ENCODE data around the gene KRTAP4-4. TPM values are rescaled to one million over a fixed set of nuclear protein-coding genes. Genes with fewer than 3 reads are reported as not detected.

Gene KRTAP4-4
- total and polyA plus RNA-seq, 2 of the 8 experiments (the other 6 are each of a cell fraction or from before 2014, with no cell fraction given) = not detected

Small RNA genes within 50 kb of the gene (small RNA-seq; reads per million reads assigned to genes)
- gene KRTAP4-17P (ENCODE audit: insufficient read depth) = not detected

Other genes with a start within 250 kb of the KRTAP4-4 start
Only the 30 nearest of the 40 such genes appear.
- not detected in 2 replicates for gene KRTAP3-1, start 151.6 kb downstream of the KRTAP4-4 start, total RNA-seq (2021; fragmentation: NEBNext Ultra II Directional; extraction: Animal tissue kit (Norgen Biotek cat#: 25700))
- gene KRTAP3-1, start 151.6 kb downstream of the KRTAP4-4 start, polyA plus RNA-seq (2011; rRNA removed) = not detected in 2 replicates
- gene KRTAP1-5, start 133.5 kb downstream of the KRTAP4-4 start, total RNA-seq (2021; fragmentation: NEBNext Ultra II Directional; extraction: Animal tissue kit (Norgen Biotek cat#: 25700)) = not detected in 2 replicates
- gene KRTAP1-5, start 133.5 kb downstream of the KRTAP4-4 start, polyA plus RNA-seq (2011; rRNA removed) = not detected in 2 replicates
- gene KRTAP1-4, start 130.6 kb downstream of the KRTAP4-4 start, total RNA-seq (2021; fragmentation: NEBNext Ultra II Directional; extraction: Animal tissue kit (Norgen Biotek cat#: 25700)) = not detected in 2 replicates
- not detected in 2 replicates for gene KRTAP1-4, start 130.6 kb downstream of the KRTAP4-4 start, polyA plus RNA-seq (2011; rRNA removed)
- not detected in 2 replicates for gene KRTAP1-3, start 125.9 kb downstream of the KRTAP4-4 start, total RNA-seq (2021; fragmentation: NEBNext Ultra II Directional; extraction: Animal tissue kit (Norgen Biotek cat#: 25700))
- gene KRTAP1-3, start 125.9 kb downstream of the KRTAP4-4 start, polyA plus RNA-seq (2011; rRNA removed) = not detected in 2 replicates
- gene KRTAP1-1, start 119.3 kb downstream of the KRTAP4-4 start, total RNA-seq (2021; fragmentation: NEBNext Ultra II Directional; extraction: Animal tissue kit (Norgen Biotek cat#: 25700)) = not detected in 2 replicates
- not detected in 2 replicates for gene KRTAP1-1, start 119.3 kb downstream of the KRTAP4-4 start, polyA plus RNA-seq (2011; rRNA removed)
- gene KRTAP2-1, start 113.4 kb downstream of the KRTAP4-4 start, total RNA-seq (2021; fragmentation: NEBNext Ultra II Directional; extraction: Animal tissue kit (Norgen Biotek cat#: 25700)) = not detected in 2 replicates
- not detected in 2 replicates for gene KRTAP2-1, start 113.4 kb downstream of the KRTAP4-4 start, polyA plus RNA-seq (2011; rRNA removed)
- not detected in 2 replicates for gene KRTAP2-2, start 105.5 kb downstream of the KRTAP4-4 start, total RNA-seq (2021; fragmentation: NEBNext Ultra II Directional; extraction: Animal tissue kit (Norgen Biotek cat#: 25700))
- not detected in 2 replicates for gene KRTAP2-2, start 105.5 kb downstream of the KRTAP4-4 start, polyA plus RNA-seq (2011; rRNA removed)
- not detected in 2 replicates for gene KRTAP2-3, start 100.6 kb downstream of the KRTAP4-4 start, total RNA-seq (2021; fragmentation: NEBNext Ultra II Directional; extraction: Animal tissue kit (Norgen Biotek cat#: 25700))
- not detected in 2 replicates for gene KRTAP2-3, start 100.6 kb downstream of the KRTAP4-4 start, polyA plus RNA-seq (2011; rRNA removed)
- not detected in 2 replicates for gene KRTAP2-4, start 94.9 kb downstream of the KRTAP4-4 start, total RNA-seq (2021; fragmentation: NEBNext Ultra II Directional; extraction: Animal tissue kit (Norgen Biotek cat#: 25700))
- not detected in 2 replicates for gene KRTAP2-4, start 94.9 kb downstream of the KRTAP4-4 start, polyA plus RNA-seq (2011; rRNA removed)
- gene KRTAP4-7, start 76.6 kb downstream of the KRTAP4-4 start, total RNA-seq (2021; fragmentation: NEBNext Ultra II Directional; extraction: Animal tissue kit (Norgen Biotek cat#: 25700)) = not detected in 2 replicates
- not detected in 2 replicates for gene KRTAP4-7, start 76.6 kb downstream of the KRTAP4-4 start, polyA plus RNA-seq (2011; rRNA removed)
- gene KRTAP4-8, start 62.6 kb downstream of the KRTAP4-4 start, total RNA-seq (2021; fragmentation: NEBNext Ultra II Directional; extraction: Animal tissue kit (Norgen Biotek cat#: 25700)) = not detected in 2 replicates
- not detected in 2 replicates for gene KRTAP4-8, start 62.6 kb downstream of the KRTAP4-4 start, polyA plus RNA-seq (2011; rRNA removed)
- not detected in 2 replicates for gene KRTAP4-16, start 58.5 kb downstream of the KRTAP4-4 start, total RNA-seq (2021; fragmentation: NEBNext Ultra II Directional; extraction: Animal tissue kit (Norgen Biotek cat#: 25700))
- not detected in 2 replicates for gene KRTAP4-16, start 58.5 kb downstream of the KRTAP4-4 start, polyA plus RNA-seq (2011; rRNA removed)
- gene KRTAP4-9, start 55.4 kb downstream of the KRTAP4-4 start, total RNA-seq (2021; fragmentation: NEBNext Ultra II Directional; extraction: Animal tissue kit (Norgen Biotek cat#: 25700)) = not detected in 2 replicates
- gene KRTAP4-9, start 55.4 kb downstream of the KRTAP4-4 start, polyA plus RNA-seq (2011; rRNA removed) = 0.06 TPM in 1 of 2 replicates, not detected in the other
- not detected in 2 replicates for gene KRTAP4-11, start 42.4 kb downstream of the KRTAP4-4 start, total RNA-seq (2021; fragmentation: NEBNext Ultra II Directional; extraction: Animal tissue kit (Norgen Biotek cat#: 25700))
- gene KRTAP4-11, start 42.4 kb downstream of the KRTAP4-4 start, polyA plus RNA-seq (2011; rRNA removed) = not detected in 2 replicates
- gene KRTAP4-12, start 36.6 kb downstream of the KRTAP4-4 start, total RNA-seq (2021; fragmentation: NEBNext Ultra II Directional; extraction: Animal tissue kit (Norgen Biotek cat#: 25700)) = not detected in 2 replicates
- gene KRTAP4-12, start 36.6 kb downstream of the KRTAP4-4 start, polyA plus RNA-seq (2011; rRNA removed) = not detected in 2 replicates
- not detected in 2 replicates for gene KRTAP4-6, start 20.2 kb downstream of the KRTAP4-4 start, total RNA-seq (2021; fragmentation: NEBNext Ultra II Directional; extraction: Animal tissue kit (Norgen Biotek cat#: 25700))
- gene KRTAP4-6, start 20.2 kb downstream of the KRTAP4-4 start, polyA plus RNA-seq (2011; rRNA removed) = not detected in 2 replicates
- not detected in 2 replicates for gene KRTAP4-5, start 10.9 kb downstream of the KRTAP4-4 start, total RNA-seq (2021; fragmentation: NEBNext Ultra II Directional; extraction: Animal tissue kit (Norgen Biotek cat#: 25700))
- gene KRTAP4-5, start 10.9 kb downstream of the KRTAP4-4 start, polyA plus RNA-seq (2011; rRNA removed) = not detected in 2 replicates
- gene KRTAP4-3, start 7.5 kb upstream of the KRTAP4-4 start, total RNA-seq (2021; fragmentation: NEBNext Ultra II Directional; extraction: Animal tissue kit (Norgen Biotek cat#: 25700)) = not detected in 2 replicates
- gene KRTAP4-3, start 7.5 kb upstream of the KRTAP4-4 start, polyA plus RNA-seq (2011; rRNA removed) = not detected in 2 replicates
- not detected in 2 replicates for gene KRTAP4-2, start 17.5 kb upstream of the KRTAP4-4 start, total RNA-seq (2021; fragmentation: NEBNext Ultra II Directional; extraction: Animal tissue kit (Norgen Biotek cat#: 25700))
- not detected in 2 replicates for gene KRTAP4-2, start 17.5 kb upstream of the KRTAP4-4 start, polyA plus RNA-seq (2011; rRNA removed)
- gene KRTAP4-1, start 24.2 kb upstream of the KRTAP4-4 start, total RNA-seq (2021; fragmentation: NEBNext Ultra II Directional; extraction: Animal tissue kit (Norgen Biotek cat#: 25700)) = not detected in 2 replicates
- 0.16 TPM in 1 of 2 replicates, not detected in the other for gene KRTAP4-1, start 24.2 kb upstream of the KRTAP4-4 start, polyA plus RNA-seq (2011; rRNA removed)
- not detected in 2 replicates for gene KRTAP9-1, start 29.1 kb upstream of the KRTAP4-4 start, total RNA-seq (2021; fragmentation: NEBNext Ultra II Directional; extraction: Animal tissue kit (Norgen Biotek cat#: 25700))
- gene KRTAP9-1, start 29.1 kb upstream of the KRTAP4-4 start, polyA plus RNA-seq (2011; rRNA removed) = not detected in 2 replicates
- gene KRTAP9-2, start 65.9 kb upstream of the KRTAP4-4 start, total RNA-seq (2021; fragmentation: NEBNext Ultra II Directional; extraction: Animal tissue kit (Norgen Biotek cat#: 25700)) = not detected in 2 replicates
- gene KRTAP9-2, start 65.9 kb upstream of the KRTAP4-4 start, polyA plus RNA-seq (2011; rRNA removed) = not detected in 2 replicates
- gene KRTAP9-3, start 71.7 kb upstream of the KRTAP4-4 start, total RNA-seq (2021; fragmentation: NEBNext Ultra II Directional; extraction: Animal tissue kit (Norgen Biotek cat#: 25700)) = not detected in 2 replicates
- not detected in 2 replicates for gene KRTAP9-3, start 71.7 kb upstream of the KRTAP4-4 start, polyA plus RNA-seq (2011; rRNA removed)
- not detected in 2 replicates for gene KRTAP9-8, start 77.3 kb upstream of the KRTAP4-4 start, total RNA-seq (2021; fragmentation: NEBNext Ultra II Directional; extraction: Animal tissue kit (Norgen Biotek cat#: 25700))
- not detected in 2 replicates for gene KRTAP9-8, start 77.3 kb upstream of the KRTAP4-4 start, polyA plus RNA-seq (2011; rRNA removed)
- not detected in 2 replicates for gene KRTAP9-4, start 88.9 kb upstream of the KRTAP4-4 start, total RNA-seq (2021; fragmentation: NEBNext Ultra II Directional; extraction: Animal tissue kit (Norgen Biotek cat#: 25700))
- 0.13 TPM in 1 of 2 replicates, not detected in the other for gene KRTAP9-4, start 88.9 kb upstream of the KRTAP4-4 start, polyA plus RNA-seq (2011; rRNA removed)
- not detected in 2 replicates for gene KRTAP9-9, start 94.6 kb upstream of the KRTAP4-4 start, total RNA-seq (2021; fragmentation: NEBNext Ultra II Directional; extraction: Animal tissue kit (Norgen Biotek cat#: 25700))
- gene KRTAP9-9, start 94.6 kb upstream of the KRTAP4-4 start, polyA plus RNA-seq (2011; rRNA removed) = not detected in 2 replicates
- gene KRTAP9-6, start 104.6 kb upstream of the KRTAP4-4 start, total RNA-seq (2021; fragmentation: NEBNext Ultra II Directional; extraction: Animal tissue kit (Norgen Biotek cat#: 25700)) = not detected in 2 replicates
- gene KRTAP9-6, start 104.6 kb upstream of the KRTAP4-4 start, polyA plus RNA-seq (2011; rRNA removed) = not detected in 2 replicates
- gene KRTAP9-7, start 115.0 kb upstream of the KRTAP4-4 start, total RNA-seq (2021; fragmentation: NEBNext Ultra II Directional; extraction: Animal tissue kit (Norgen Biotek cat#: 25700)) = not detected in 2 replicates
- gene KRTAP9-7, start 115.0 kb upstream of the KRTAP4-4 start, polyA plus RNA-seq (2011; rRNA removed) = not detected in 2 replicates
- not detected in 2 replicates for gene KRTAP29-1, start 142.1 kb upstream of the KRTAP4-4 start, total RNA-seq (2021; fragmentation: NEBNext Ultra II Directional; extraction: Animal tissue kit (Norgen Biotek cat#: 25700))
- not detected in 2 replicates for gene KRTAP29-1, start 142.1 kb upstream of the KRTAP4-4 start, polyA plus RNA-seq (2011; rRNA removed)
- gene KRTAP16-1, start 148.6 kb upstream of the KRTAP4-4 start, total RNA-seq (2021; fragmentation: NEBNext Ultra II Directional; extraction: Animal tissue kit (Norgen Biotek cat#: 25700)) = not detected in 2 replicates
- not detected in 2 replicates for gene KRTAP16-1, start 148.6 kb upstream of the KRTAP4-4 start, polyA plus RNA-seq (2011; rRNA removed)

All from H1 (cell line).